Right lobe of liver (tissue), 4 donors: Measurements from ENCODE around the gene CERK.

Source experiments
- CTCF ChIP-seq, 4 donors: fragments of 200-600 bp in 3 of 4; fragments of 450-650 bp in 1 of 4; IDR thresholded peaks; one replicate each; pipeline versions ENCODE4 v1.5.1 to v1.8.0; 2016 to 2022; ENCODE audit warnings: antibody characterized with exemption in 4 of 4, mild to moderate bottlenecking in 2 of 4
- POLR2A ChIP-seq: fragments of 450-650 bp; IDR thresholded peaks from one replicate; pipeline ENCODE4 v1.6.1; 2017; ENCODE audit warnings: antibody characterized with exemption, mild to moderate bottlenecking
- donor health status: DM: no; HTN: no; CAD: no.
- donor health status: DM: no; HTN: no; CAD: no.
- donor health status: DM: no; HTN: yes; CAD: no.

- TF ChIP-seq CTCF (IDR thresholded peaks at IDR 0.05): no peak
- TF ChIP-seq POLR2A: no peak
These were observed 12.4 kb upstream of the CERK start for GRCh38 chr22:46750530-46750800.
